SU-DHL-6 (cell line): ENCODE measurements around the gene DCBLD2.

Experiments used
- H2AFZ ChIP-seq: fragments of 200-600 bp; sonication (generic); 2 replicates; pipeline ENCODE4 v1.6.1; 2014; ENCODE audit warnings: low read depth, mild to moderate bottlenecking, moderate library complexity, mixed read lengths, antibody characterized with exemption, low read length; ENCODE audit not compliant: severe bottlenecking
- H3F3A ChIP-seq: fragments of 200-600 bp; shearing (Covaris generic); 2 replicates; pipeline ENCODE4 v1.6.0; 2016; ENCODE audit warnings: antibody characterized with exemption, mild to moderate bottlenecking; ENCODE audit not compliant: insufficient read depth
- H3K27ac ChIP-seq: fragments of 200-600 bp; sonication (generic); 2 replicates; pipeline ENCODE4 v1.5.1; 2016; ENCODE audit warnings: low read depth, mild to moderate bottlenecking, low read length, moderate library complexity, mixed read lengths
- H3K27me3 ChIP-seq: fragments of 200-600 bp; sonication (generic), shearing (Covaris generic); 2 replicates; pipeline ENCODE4 v1.6.0; 2014; ENCODE audit warnings: mild to moderate bottlenecking, low read length
- H3K36me3 ChIP-seq: fragments of 200-600 bp; sonication (generic); 2 replicates; pipeline ENCODE4 v1.6.1; 2014; ENCODE audit warnings: mild to moderate bottlenecking, low read length, mixed read lengths
- H3K4me2 ChIP-seq: fragments of 300-600, 200-600 bp; shearing (Covaris generic), sonication (generic); 2 replicates; pipeline ENCODE4 v1.6.0; 2014; ENCODE audit warnings: low read length, low read depth, mild to moderate bottlenecking; ENCODE audit not compliant: poor library complexity, severe bottlenecking
- H3K4me3 ChIP-seq: fragments of 200-600 bp; sonication (generic); 2 replicates; pipeline ENCODE4 v1.5.1; 2014; ENCODE audit warnings: antibody characterized with exemption, low read length, mild to moderate bottlenecking, mixed read lengths; ENCODE audit not compliant: insufficient read depth, poor library complexity, severe bottlenecking
- H3K79me2 ChIP-seq: fragments of 200-600 bp; sonication (generic); 2 replicates; pipeline ENCODE4 v1.6.1; 2014; ENCODE audit warnings: mild to moderate bottlenecking, low read length, moderate library complexity; ENCODE audit not compliant: insufficient read depth
- H3K9ac ChIP-seq: fragments of 200-600 bp; sonication (generic); 2 replicates; pipeline ENCODE4 v1.7.0; 2014; ENCODE audit warnings: mild to moderate bottlenecking, low read length
- H3K9me2 ChIP-seq: fragments of 200-600 bp; sonication (generic); replicated peaks from 2 replicates; pipeline ENCODE4 v1.6.1; 2014; ENCODE audit warnings: low read length; ENCODE audit not compliant: insufficient read depth
- H3K9me3 ChIP-seq: fragments of 200-600 bp; sonication (generic); 2 replicates; pipeline ENCODE4 v1.6.1; 2014; ENCODE audit warnings: low read length, mixed read lengths; ENCODE audit not compliant: insufficient read depth
- H4K20me1 ChIP-seq: fragments of 200-600 bp; sonication (generic); 2 replicates; pipeline ENCODE4 v1.6.1; 2014; ENCODE audit warnings: low read depth, mild to moderate bottlenecking, antibody characterized with exemption, low read length, moderate library complexity, mixed read lengths
- CTCF ChIP-seq: fragments of 200-600 bp; sonication (generic); IDR thresholded peaks from one replicate; pipeline ENCODE4 v1.5.1; 2017; ENCODE audit warnings: antibody characterized with exemption, mild to moderate bottlenecking, low read length, moderate library complexity; ENCODE audit not compliant: insufficient read depth, poor library complexity, severe bottlenecking
- EZH2phosphoT487 ChIP-seq: fragments of 200-600 bp; sonication (generic), shearing (Covaris generic); conservative IDR thresholded peaks from 2 replicates; pipeline ENCODE4 v1.6.1; 2018; ENCODE audit warnings: mild to moderate bottlenecking, antibody characterized with exemption, low read length, moderate library complexity, mixed read lengths

Gene DCBLD2

GRCh38 chr3:98930413-98930812 lies 28.9 kb upstream of the DCBLD2 start:
- no peaks in the 10 kb centered on the region for H3K9me2 ChIP-seq
- H3K79me2 ChIP-seq: no peaks in the 10 kb centered on the region
- H3K36me3 ChIP-seq: no peaks in the 10 kb centered on the region
- no peaks in the 10 kb centered on the region for H3K9me3 ChIP-seq
- no peak overlapping the region for H2AFZ ChIP-seq
- no peaks in the 10 kb centered on the region for H3F3A ChIP-seq
- H3K9ac ChIP-seq: no peak overlapping the region
- H3K27me3 ChIP-seq: no peaks in the 10 kb centered on the region
- no peak overlapping the region for H3K4me3 ChIP-seq
- H3K4me2 ChIP-seq: no peak overlapping the region
- TF ChIP-seq EZH2phosphoT487 (no peak), CTCF (no peak)
- H3K27ac ChIP-seq: no peak overlapping the region
- H4K20me1 ChIP-seq: no peaks in the 10 kb centered on the region

- no peak overlapping the region for H3K4me2 ChIP-seq
- H3F3A ChIP-seq: no peaks in the 10 kb centered on the region
- H3K4me3 ChIP-seq: no peak overlapping the region
- H3K27me3 ChIP-seq: no peaks in the 10 kb centered on the region
- H3K79me2 ChIP-seq: no peaks in the 10 kb centered on the region
- no peak overlapping the region for H3K9ac ChIP-seq
- no peaks in the 10 kb centered on the region for H3K9me3 ChIP-seq
- H4K20me1 ChIP-seq: no peaks in the 10 kb centered on the region
- H3K36me3 ChIP-seq: no peaks in the 10 kb centered on the region
- TF ChIP-seq EZH2phosphoT487: no peak
- no peak for TF ChIP-seq CTCF
- H3K27ac ChIP-seq: no peak overlapping the region
- H2AFZ ChIP-seq: no peak overlapping the region
- no peaks in the 10 kb centered on the region for H3K9me2 ChIP-seq
Measured at GRCh38 chr3:98921957-98922356, 20.5 kb upstream of the DCBLD2 start.

DNA sequence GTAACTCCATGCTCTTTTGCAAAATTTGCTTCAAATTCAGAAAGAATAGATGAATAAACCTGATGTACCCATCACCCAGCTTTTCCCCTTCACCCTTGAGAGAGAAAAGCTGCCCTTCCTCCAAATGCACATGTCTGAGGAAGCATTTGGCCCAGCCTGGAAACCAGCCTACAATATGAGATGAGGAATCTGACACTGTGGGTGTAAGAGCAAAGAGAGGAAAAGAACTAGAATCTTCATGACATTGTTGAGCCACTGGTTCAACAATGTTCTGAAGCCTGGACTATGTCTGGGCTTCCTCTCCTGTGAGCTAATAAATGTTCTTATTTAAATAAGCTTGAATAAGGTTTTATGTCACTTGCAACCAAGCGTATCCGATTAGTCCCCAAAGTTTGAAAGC lies 18.7 kb upstream of the DCBLD2 start:
- Histone ChIP-seq H3K9me3 (no peaks in the 10 kb centered on the region), H3K9me2 (no peaks in the 10 kb centered on the region), H3K4me2 (no peak overlapping the region), H2AFZ (no peak overlapping the region), H3K4me3 (no peak overlapping the region), H4K20me1 (no peaks in the 10 kb centered on the region), H3F3A (no peaks in the 10 kb centered on the region), H3K27ac (no peak overlapping the region), H3K79me2 (no peaks in the 10 kb centered on the region), H3K9ac (no peak overlapping the region), H3K36me3 (no peaks in the 10 kb centered on the region), H3K27me3 (no peaks in the 10 kb centered on the region)
- TF ChIP-seq EZH2phosphoT487: no peak
- TF ChIP-seq CTCF: no peak

GRCh38 chr3:98918586-98918985 lies 17.1 kb upstream of the DCBLD2 start:
- no peaks in the 10 kb centered on the region for H3K36me3 ChIP-seq
- H3K9ac ChIP-seq: no peak overlapping the region
- no peak for TF ChIP-seq EZH2phosphoT487
- TF ChIP-seq CTCF: no peak
- no peaks in the 10 kb centered on the region for H3K9me3 ChIP-seq
- H3K4me3 ChIP-seq: no peak overlapping the region
- no peak overlapping the region for H2AFZ ChIP-seq
- H3K4me2 ChIP-seq: no peak overlapping the region
- no peaks in the 10 kb centered on the region for H4K20me1 ChIP-seq
- no peak overlapping the region for H3K27ac ChIP-seq
- H3K79me2 ChIP-seq: no peaks in the 10 kb centered on the region
- no peaks in the 10 kb centered on the region for H3K9me2 ChIP-seq
- no peaks in the 10 kb centered on the region for H3F3A ChIP-seq
- no peaks in the 10 kb centered on the region for H3K27me3 ChIP-seq
